C4-2B (cell line): ENCODE measurements around the gene TTC38.

ENCODE experiments used
- CTCF ChIP-seq: fragments of 450-650 bp; conservative IDR thresholded peaks from 2 replicates; pipeline ENCODE4 v1.5.1; 2017; ENCODE audit warnings: mild to moderate bottlenecking
- ZFX ChIP-seq: fragments of 450-650 bp; IDR thresholded peaks from 2 replicates; pipeline ENCODE4 v1.6.1; 2017

- TF ChIP-seq CTCF (no peak), ZFX (no peak)
These were observed 25.7 kb upstream of the TTC38 start for GRCh38 chr22:46242076-46242475.
